Bronchial epithelial cell (primary cell): ENCODE measurements around the gene BCAR3. TPM values are rescaled to one million over a fixed set of nuclear protein-coding genes. Genes with fewer than 3 reads are reported as not detected.

ENCODE experiments used
- DNase-seq: peaks from one replicate; pipeline ENCODE4 v3.0.0-alpha.2; 2010; ENCODE audit warnings: low read depth
- FAIRE-seq: peaks from 2 replicates; lab custom pipeline; 2011; peaks lifted over from hg19 to GRCh38; lab: Jason Lieb, UNC
- H3K27me3 ChIP-seq: 2 replicates; pipeline ENCODE4 v1.5.1; 2011; ENCODE audit warnings: low read length; ENCODE audit not compliant: control insufficient read depth, insufficient read depth
- H3K36me3 ChIP-seq: 2 replicates; pipeline ENCODE4 v1.5.1; 2011; ENCODE audit warnings: low read length; ENCODE audit not compliant: control insufficient read depth, insufficient read depth
- H3K4me3 ChIP-seq: 2 replicates; pipeline ENCODE4 v1.5.1; 2011; ENCODE audit warnings: mild to moderate bottlenecking, low read depth, low read length, control low read depth
- CTCF ChIP-seq: IDR thresholded peaks from 2 replicates; pipeline ENCODE4 v1.5.1; 2011; ENCODE audit warnings: mild to moderate bottlenecking, moderate library complexity, low read length, control low read depth, inconsistent platforms; ENCODE audit not compliant: insufficient read depth, severe bottlenecking
- total RNA-seq: library from RNA; depleted of rRNA; stranded (reverse); fragments of >200 nt; gene quantifications from 2 replicates; pipeline ENCODE4 v1.2.1, GENCODE V29; 2014

BCAR3 gene
- total RNA-seq, 1 donor from 2014 or later, result 69.5 TPM

DNA sequence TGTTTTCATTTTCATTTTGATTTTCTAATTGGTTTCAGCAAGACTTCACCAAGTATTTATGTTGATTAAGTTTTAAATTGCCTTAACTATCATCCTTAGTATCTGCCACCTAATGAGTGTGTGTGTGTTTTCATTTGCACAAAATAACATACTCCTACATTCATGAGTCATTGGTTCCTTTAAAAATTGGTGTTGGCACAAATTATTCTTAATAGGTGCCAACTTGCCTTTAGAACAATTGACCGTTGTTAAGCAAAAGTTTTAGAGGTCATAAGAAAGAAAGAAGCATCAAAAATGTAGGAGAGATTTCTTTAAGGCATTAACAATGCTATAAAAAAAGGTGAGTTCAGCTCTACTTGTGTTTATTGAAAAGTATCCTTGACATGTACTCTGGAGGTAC, 156.2 kb downstream of the BCAR3 start:
- no peak overlapping the region for H3K4me3 ChIP-seq
- peak; percentile 39 for DNase-seq
- H3K27me3 ChIP-seq, result no peaks in the 10 kb centered on the region
- TF ChIP-seq CTCF, result no peak
- peaks cover 3% of the 10 kb centered on the region for H3K36me3 ChIP-seq
- FAIRE-seq, result no peak

GRCh38 chr1:93522721-93523120, 158.9 kb downstream of the BCAR3 start:
- Histone ChIP-seq H3K36me3 (peaks cover 3% of the 10 kb centered on the region), H3K27me3 (no peaks in the 10 kb centered on the region), H3K4me3 (no peak overlapping the region)
- TF ChIP-seq CTCF, result no peak
- no peak for FAIRE-seq
- no peak for DNase-seq

DNA sequence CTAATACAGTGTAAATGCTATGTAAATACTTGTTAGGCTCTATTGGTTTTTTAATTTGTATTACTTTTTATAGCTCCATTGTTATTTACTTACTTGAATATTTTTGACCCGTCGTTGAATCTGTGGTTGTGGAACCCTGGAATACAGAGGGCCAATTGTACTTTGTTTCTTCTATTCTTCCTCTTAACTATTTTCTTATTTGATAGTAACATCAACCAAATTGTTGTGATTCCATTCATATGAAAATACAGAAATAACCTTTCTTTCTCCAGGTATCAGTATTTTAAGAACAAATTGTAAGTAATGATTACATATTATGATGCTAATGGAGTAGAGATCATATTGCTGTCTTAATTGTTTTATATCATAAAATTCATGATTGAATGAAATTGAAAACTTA, 160.0 kb downstream of the BCAR3 start:
- DNase-seq (no peak), FAIRE-seq (no peak)
- no peak overlapping the region for H3K4me3 ChIP-seq
- no peaks in the 10 kb centered on the region for H3K27me3 ChIP-seq
- H3K36me3 ChIP-seq, result peaks cover 1% of the 10 kb centered on the region
- TF ChIP-seq CTCF, result no peak

- DNase-seq (peak; percentile 95), FAIRE-seq (no peak)
Measured at GRCh38 chr1:93519199-93519829, 162.3 kb downstream of the BCAR3 start.

DNA sequence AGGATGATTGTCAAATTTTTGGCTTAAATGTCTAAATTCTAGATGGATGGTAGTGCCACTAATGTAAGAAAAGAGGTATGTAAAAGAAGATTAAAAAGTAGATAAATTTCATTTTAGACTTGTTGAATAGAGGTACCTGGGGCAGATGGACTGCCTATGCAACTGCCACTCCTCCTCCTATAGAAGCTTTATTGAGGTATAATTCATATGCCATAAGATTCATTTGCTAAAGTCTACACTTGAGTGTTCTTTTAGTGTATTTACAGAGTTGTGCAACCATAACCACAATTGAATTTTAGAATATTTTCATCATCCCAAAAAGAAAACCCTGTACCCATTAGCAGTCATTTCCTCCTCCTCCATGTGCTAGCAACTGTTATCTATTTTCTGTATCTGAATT, 163.1 kb downstream of the BCAR3 start:
- DNase-seq, result peak; percentile 41
- H3K4me3 ChIP-seq, result no peak overlapping the region
- H3K27me3 ChIP-seq, result no peaks in the 10 kb centered on the region
- no peaks in the 10 kb centered on the region for H3K36me3 ChIP-seq
- no peak for FAIRE-seq
- no peak for TF ChIP-seq CTCF

More at GRCh38 chr1:93519199-93519829, 162.3 kb downstream of the BCAR3 start:
- Histone ChIP-seq H3K4me3 (no peak overlapping the region), H3K27me3 (no peaks in the 10 kb centered on the region), H3K36me3 (no peaks in the 10 kb centered on the region)
- TF ChIP-seq CTCF, result no peak

DNA sequence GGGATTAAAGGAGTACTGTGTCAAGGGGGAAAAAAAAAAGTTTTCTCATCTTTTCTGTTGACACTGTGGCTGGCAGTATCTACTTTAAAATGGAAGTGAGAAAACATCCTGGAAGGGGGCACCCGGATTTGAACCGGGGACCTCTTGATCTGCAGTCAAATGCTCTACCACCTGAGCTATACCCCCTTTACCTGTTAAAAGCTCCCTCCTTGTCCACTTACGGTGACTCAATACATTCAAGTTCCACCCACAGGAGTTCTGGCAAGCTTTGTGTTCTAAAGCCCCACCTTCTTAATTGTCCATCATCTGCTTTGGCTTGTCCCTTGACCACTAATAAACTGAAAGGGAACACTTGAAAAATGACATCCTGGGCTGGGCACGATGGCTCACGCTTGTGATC, 165.5 kb downstream of the BCAR3 start:
- FAIRE-seq (no peak), DNase-seq (peak; percentile 29)
- Histone ChIP-seq H3K36me3 (no peaks in the 10 kb centered on the region), H3K4me3 (no peak overlapping the region), H3K27me3 (no peaks in the 10 kb centered on the region)
- no peak for TF ChIP-seq CTCF
